Measurements from ENCODE around the gene RBM25. TPM values are rescaled to one million over a fixed set of nuclear protein-coding genes. Genes with fewer than 3 reads are reported as not detected.
A peak's percentile ranks its signal among the peaks of the same experiment; 100 is the strongest.

The RBM25 gene
- total RNA-seq, 1 donor from 2014 or later: 30.8 TPM

GRCh38 chr14:73102806-73103497, 44.6 kb downstream of the RBM25 start:
- DNase-seq (ENCODE audit: low read depth, low spot score): no peak

- no peak for DNase-seq (ENCODE audit: low read depth, low spot score)
Observed at GRCh38 chr14:73105050-73105449, 46.7 kb downstream of the RBM25 start.

GRCh38 chr14:73105727-73106126, 47.4 kb downstream of the RBM25 start:
- no peak for DNase-seq (ENCODE audit: low read depth, low spot score)

GRCh38 chr14:73116079-73116665, 57.8 kb downstream of the RBM25 start:
- no peak for DNase-seq (ENCODE audit: low read depth, low spot score)

- no peak for DNase-seq (ENCODE audit: low read depth, low spot score)
Observed at GRCh38 chr14:73124180-73124894, 66.0 kb downstream of the RBM25 start.

- no peak for DNase-seq (ENCODE audit: low read depth, low spot score)
Observed at GRCh38 chr14:73125169-73125588, 66.8 kb downstream of the RBM25 start.

GRCh38 chr14:73125746-73126145, 67.4 kb downstream of the RBM25 start:
- no peak for DNase-seq (ENCODE audit: low read depth, low spot score)

GRCh38 chr14:73133795-73134194, 75.5 kb downstream of the RBM25 start:
- no peak for DNase-seq (ENCODE audit: low read depth, low spot score)

GRCh38 chr14:73136085-73136386, 77.7 kb downstream of the RBM25 start:
- DNase-seq (ENCODE audit: low read depth, low spot score): no peak

GRCh38 chr14:73136387-73137225, 78.3 kb downstream of the RBM25 start, which contains the start of gene PSEN1:
TSS of gene PSEN1 (plus strand) at chr14:73136507. CDS start at chr14:73148020, 11,513 bp downstream.
- DNase-seq (ENCODE audit: low read depth, low spot score): peak; percentile 71

GRCh38 chr14:73140811-73141323, 82.5 kb downstream of the RBM25 start:
- no peak for DNase-seq (ENCODE audit: low read depth, low spot score)

- no peak for DNase-seq (ENCODE audit: low read depth, low spot score)
Observed at GRCh38 chr14:73142216-73142615, 83.9 kb downstream of the RBM25 start.

GRCh38 chr14:73143003-73143402, 84.7 kb downstream of the RBM25 start:
- no peak for DNase-seq (ENCODE audit: low read depth, low spot score)

- no peak for DNase-seq (ENCODE audit: low read depth, low spot score)
Observed at GRCh38 chr14:73143617-73144016, 85.3 kb downstream of the RBM25 start.

GRCh38 chr14:73145371-73145770, 87.0 kb downstream of the RBM25 start:
- no peak for DNase-seq (ENCODE audit: low read depth, low spot score)

GRCh38 chr14:73146111-73146510, 87.8 kb downstream of the RBM25 start:
- no peak for DNase-seq (ENCODE audit: low read depth, low spot score)

- no peak for DNase-seq (ENCODE audit: low read depth, low spot score)
Observed at GRCh38 chr14:73149753-73150152, 91.4 kb downstream of the RBM25 start.

GRCh38 chr14:73153272-73153671, 94.9 kb downstream of the RBM25 start:
- no peak for DNase-seq (ENCODE audit: low read depth, low spot score)

GRCh38 chr14:73162251-73162650, 103.9 kb downstream of the RBM25 start:
- DNase-seq (ENCODE audit: low read depth, low spot score): no peak

- DNase-seq (ENCODE audit: low read depth, low spot score): no peak
Observed at GRCh38 chr14:73166399-73166798, 108.1 kb downstream of the RBM25 start.

- no peak for DNase-seq (ENCODE audit: low read depth, low spot score)
Observed at GRCh38 chr14:73167727-73168126, 109.4 kb downstream of the RBM25 start.

GRCh38 chr14:73168274-73168673, 109.9 kb downstream of the RBM25 start:
- no peak for DNase-seq (ENCODE audit: low read depth, low spot score)
